ENCODE measurements around the gene KRTAP10-5.

The KRTAP10-5 gene

GRCh38 chr21:44569861-44570517, 10.4 kb downstream of the KRTAP10-5 start:
- CTCF ChIA-PET: interaction anchor here (0.6 kb wide), 1 partner anchor 380 kb away, joined by 3 read pairs; no protein-coding TSS in a partner anchor
- POLR2A ChIA-PET (ENCODE audit: low non-redundant PET): no interaction called here
- no peak overlapping the region for H3K27ac ChIP-seq
- no peak for DNase-seq (ENCODE audit: low spot score)
- no peak for TF ChIP-seq CTCF (conservative IDR thresholded peaks at IDR 0.05; ENCODE audit: low read depth)

GRCh38 chr21:44568667-44569556, 11.5 kb downstream of the KRTAP10-5 start:
- CTCF ChIA-PET: no interaction called here
- TF ChIP-seq CTCF (conservative IDR thresholded peaks at IDR 0.05; ENCODE audit: low read depth): no peak
- no peak for DNase-seq (ENCODE audit: low spot score)
- POLR2A ChIA-PET (ENCODE audit: low non-redundant PET): no interaction called here
- H3K27ac ChIP-seq: no peak overlapping the region

DNA sequence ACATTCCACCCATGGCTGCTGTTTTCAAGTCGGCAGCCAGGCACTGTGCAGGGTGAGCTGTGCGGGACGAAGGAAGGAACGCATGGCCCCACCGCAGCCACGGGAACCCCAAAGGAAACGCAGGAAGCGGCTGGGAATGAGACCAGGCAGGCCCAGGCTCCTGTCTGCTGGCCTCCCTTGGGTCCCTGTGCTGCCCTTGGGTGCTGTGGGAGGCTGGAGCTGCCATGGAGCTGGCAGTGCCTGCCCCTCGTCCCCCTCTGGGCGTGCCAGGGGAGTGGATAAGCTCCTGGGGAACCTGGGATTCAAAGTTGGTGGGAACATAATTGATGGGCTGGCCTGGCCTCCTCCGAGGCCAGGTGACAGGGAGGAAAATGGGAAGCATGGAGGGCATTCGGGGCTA, 12.1 kb downstream of the KRTAP10-5 start:
- ChIA-PET POLR2A (ENCODE audit: low non-redundant PET) (no interaction called here), CTCF (no interaction called here)
- H3K27ac ChIP-seq: no peak overlapping the region
- DNase-seq (ENCODE audit: low spot score): no peak
- no peak for TF ChIP-seq CTCF (conservative IDR thresholded peaks at IDR 0.05; ENCODE audit: low read depth)

- H3K27ac ChIP-seq: no peak overlapping the region
- no peak for TF ChIP-seq CTCF (conservative IDR thresholded peaks at IDR 0.05; ENCODE audit: low read depth)
- no peak for DNase-seq (ENCODE audit: low spot score)
- ChIA-PET POLR2A (ENCODE audit: low non-redundant PET) (no interaction called here), CTCF (no interaction called here)
Measured at GRCh38 chr21:44567481-44568171, 12.8 kb downstream of the KRTAP10-5 start.

GRCh38 chr21:44566403-44566802, 14.0 kb downstream of the KRTAP10-5 start:
- DNase-seq (ENCODE audit: low spot score): no peak
- ChIA-PET CTCF (no interaction called here), POLR2A (ENCODE audit: low non-redundant PET) (no interaction called here)
- no peak for TF ChIP-seq CTCF (conservative IDR thresholded peaks at IDR 0.05; ENCODE audit: low read depth)
- no peak overlapping the region for H3K27ac ChIP-seq

- POLR2A ChIA-PET (ENCODE audit: low non-redundant PET): no interaction called here
- H3K27ac ChIP-seq: no peak overlapping the region
- TF ChIP-seq CTCF (conservative IDR thresholded peaks at IDR 0.05; ENCODE audit: low read depth): no peak
- DNase-seq (ENCODE audit: low spot score): no peak
- CTCF ChIA-PET: no interaction called here
Measured at GRCh38 chr21:44564886-44565598, 15.4 kb downstream of the KRTAP10-5 start.

Measured in RWPE1 (cell line).